ENCODE measurements around the gene FOXP2. TPM values are rescaled to one million over a fixed set of nuclear protein-coding genes. Genes with fewer than 3 reads are reported as not detected.
A peak's percentile ranks its signal among the peaks of the same experiment; 100 is the strongest.
"Not testable (repeated sequence)": the region's sequence is repeated elsewhere in the genome, so short reads cannot be mapped to it uniquely, and the experiment has no call there.

FOXP2 gene
- total RNA-seq, 2 donors from 2014 or later, result 13.3 to 14.9 TPM

GRCh38 chr7:114574384-114574783 is 159.8 kb downstream of the FOXP2 start:
- peaks cover 37% of the 10 kb centered on the region for H3K27me3 Mint-ChIP-seq (ENCODE audit: insufficient read depth)
- H3K27ac Mint-ChIP-seq, result no peak overlapping the region
- Histone ChIP-seq H3K27ac (ENCODE audit: low read depth, low read length) (no peak overlapping the region), H3K9me3 (ENCODE audit: control insufficient read depth, low read length) (no peaks in the 10 kb centered on the region), H3K4me3 (ENCODE audit: low read length) (no peak overlapping the region), H3K9ac (ENCODE audit: extremely low read depth, low read length, poor library complexity, severe bottlenecking) (no peak overlapping the region), H3K27me3 (ENCODE audit: control insufficient read depth, insufficient read depth, low read length, poor library complexity, severe bottlenecking) (no peaks in the 10 kb centered on the region), H3K36me3 (ENCODE audit: control insufficient read depth, insufficient read depth, low read length) (no peaks in the 10 kb centered on the region), H3K4me1 (ENCODE audit: control insufficient read depth, insufficient read depth, low read length) (no peaks in the 10 kb centered on the region)
- no peaks in the 10 kb centered on the region for H3K9me3 Mint-ChIP-seq
- H3K36me3 Mint-ChIP-seq (ENCODE audit: low read depth), result no peaks in the 10 kb centered on the region
- WGBS, 2 experiments (ENCODE audit: insufficient coverage in 1 of 2, insufficient read length in 1 of 2), result 56 to 100% methylated on average over 1 to 2 of the region's 2 CpGs
- H3K4me1 Mint-ChIP-seq, result peaks cover 15% of the 10 kb centered on the region
- H3K4me3 Mint-ChIP-seq, result no peak overlapping the region
- DNase-seq, result peak; percentile 62
- TF ChIP-seq CTCF (conservative IDR thresholded peaks at IDR 0.05), result no peak

DNA sequence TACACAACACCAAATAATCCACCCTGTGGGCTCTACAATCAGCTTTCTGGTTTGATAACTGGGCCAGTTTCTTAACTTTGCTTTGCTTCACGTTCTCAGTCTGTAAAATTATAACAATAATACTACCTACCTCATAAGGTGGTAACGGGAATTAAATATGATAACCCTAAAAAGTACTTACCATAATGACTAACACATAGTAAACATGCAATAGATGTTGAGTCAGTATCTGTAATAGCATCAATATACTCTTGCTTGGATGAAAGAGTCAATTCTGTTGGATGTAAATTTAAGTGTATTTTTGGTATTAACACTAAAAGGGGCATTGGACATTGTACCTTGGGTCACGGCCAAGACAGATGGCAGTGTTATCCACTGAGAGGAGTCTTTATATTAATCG is 160.5 kb downstream of the FOXP2 start:
- peaks cover 15% of the 10 kb centered on the region for H3K4me1 Mint-ChIP-seq
- peaks cover 37% of the 10 kb centered on the region for H3K27me3 Mint-ChIP-seq (ENCODE audit: insufficient read depth)
- H3K36me3 ChIP-seq (ENCODE audit: control insufficient read depth, insufficient read depth, low read length), result no peaks in the 10 kb centered on the region
- no peak overlapping the region for H3K4me3 ChIP-seq (ENCODE audit: low read length)
- H3K27ac Mint-ChIP-seq, result no peak overlapping the region
- no peak for TF ChIP-seq CTCF (conservative IDR thresholded peaks at IDR 0.05)
- no peaks in the 10 kb centered on the region for H3K36me3 Mint-ChIP-seq (ENCODE audit: low read depth)
- DNase-seq, result no peak
- no peak overlapping the region for H3K4me3 Mint-ChIP-seq
- H3K9me3 ChIP-seq (ENCODE audit: control insufficient read depth, low read length), result no peaks in the 10 kb centered on the region
- no peak overlapping the region for H3K9ac ChIP-seq (ENCODE audit: extremely low read depth, low read length, poor library complexity, severe bottlenecking)
- H3K4me1 ChIP-seq (ENCODE audit: control insufficient read depth, insufficient read depth, low read length), result no peaks in the 10 kb centered on the region
- no peaks in the 10 kb centered on the region for H3K27me3 ChIP-seq (ENCODE audit: control insufficient read depth, insufficient read depth, low read length, poor library complexity, severe bottlenecking)
- H3K27ac ChIP-seq (ENCODE audit: low read depth, low read length), result no peak overlapping the region
- 85 to 100% methylated on average over 1 to 4 of the region's 4 CpGs for WGBS, 2 experiments (ENCODE audit: insufficient coverage in 1 of 2, insufficient read length in 1 of 2)
- H3K9me3 Mint-ChIP-seq, result no peaks in the 10 kb centered on the region

- not testable (repeated sequence) for H3K36me3 ChIP-seq (ENCODE audit: control insufficient read depth, insufficient read depth, low read length); H3K4me1 Mint-ChIP-seq; H3K9me3 ChIP-seq (ENCODE audit: control insufficient read depth, low read length); DNase-seq; H3K4me3 Mint-ChIP-seq; H3K4me1 ChIP-seq (ENCODE audit: control insufficient read depth, insufficient read depth, low read length); H3K9ac ChIP-seq (ENCODE audit: extremely low read depth, low read length, poor library complexity, severe bottlenecking); H3K27ac ChIP-seq (ENCODE audit: low read depth, low read length); H3K36me3 Mint-ChIP-seq (ENCODE audit: low read depth); H3K4me3 ChIP-seq (ENCODE audit: low read length); H3K27me3 ChIP-seq (ENCODE audit: control insufficient read depth, insufficient read depth, low read length, poor library complexity, severe bottlenecking); H3K27ac Mint-ChIP-seq; H3K9me3 Mint-ChIP-seq
- H3K27me3 Mint-ChIP-seq (ENCODE audit: insufficient read depth), result peaks cover 13% of the 10 kb centered on the region
- WGBS, 2 experiments (ENCODE audit: insufficient coverage in 1 of 2, insufficient read length in 1 of 2), result 100% methylated on average over 1 of the region's 3 CpGs; no CpG with 5 or more reads in 1 of the 2 experiments
Observed at GRCh38 chr7:114580963-114581362, 166.3 kb downstream of the FOXP2 start.

- Histone ChIP-seq H3K4me3 (ENCODE audit: low read length) (no peak overlapping the region), H3K27me3 (ENCODE audit: control insufficient read depth, insufficient read depth, low read length, poor library complexity, severe bottlenecking) (no peaks in the 10 kb centered on the region), H3K36me3 (ENCODE audit: control insufficient read depth, insufficient read depth, low read length) (no peaks in the 10 kb centered on the region), H3K9ac (ENCODE audit: extremely low read depth, low read length, poor library complexity, severe bottlenecking) (no peak overlapping the region), H3K27ac (ENCODE audit: low read depth, low read length) (no peak overlapping the region), H3K9me3 (ENCODE audit: control insufficient read depth, low read length) (no peaks in the 10 kb centered on the region), H3K4me1 (ENCODE audit: control insufficient read depth, insufficient read depth, low read length) (no peaks in the 10 kb centered on the region)
- Mint-ChIP-seq H3K36me3 (ENCODE audit: low read depth) (no peaks in the 10 kb centered on the region), H3K27ac (no peak overlapping the region), H3K27me3 (ENCODE audit: insufficient read depth) (no peaks in the 10 kb centered on the region), H3K4me1 (peaks cover 6% of the 10 kb centered on the region), H3K9me3 (no peaks in the 10 kb centered on the region), H3K4me3 (no peak overlapping the region)
- WGBS, 2 experiments (ENCODE audit: insufficient coverage in 1 of 2, insufficient read length in 1 of 2), result 80% methylated on average over 1 of the region's 1 CpG; no CpG with 5 or more reads in 1 of the 2 experiments
- TF ChIP-seq CTCF (conservative IDR thresholded peaks at IDR 0.05), result no peak
- DNase-seq, result no peak
Observed at GRCh38 chr7:114588506-114588905, 173.9 kb downstream of the FOXP2 start.

Measured in endodermal cell (in vitro differentiated cells).